GM12878 (cell line): ENCODE measurements around the gene ABHD2. TPM values are rescaled to one million over a fixed set of nuclear protein-coding genes. Genes with fewer than 3 reads are reported as not detected.

Experiments
- ATAC-seq: fragments of 200-7000 bp; cut with Tn5 transposase; 3 replicates; pipeline ENCODE4 v1.9.1; 2020; ENCODE audit warnings: mild to moderate bottlenecking, moderate library complexity
- BruUV-seq: library from RNA; stranded (reverse); fragments of 400-500 nt; replicated peaks from 2 replicates; lab custom pipeline; 2021; lab: Mats Ljungman, UMichigan
- CTCF ChIA-PET: fragments of 300-600 bp; sonication (Branson Sonifier 250); formaldehyde crosslinking; extraction: SDS; loops from one replicate; lab custom pipeline; 2021; ENCODE audit warnings: inconsistent platforms; lab: Yijun Ruan, JAX
- POLR2A ChIA-PET: fragments of 350-600 bp; formaldehyde crosslinking; extraction: SDS; loops from one replicate; lab custom pipeline; 2021; ENCODE audit warnings: inconsistent platforms; lab: Charles Lee
- RAD21 ChIA-PET: fragments of 300-600 bp; sonication (Branson Sonifier 250); formaldehyde crosslinking; loops from one replicate; lab custom pipeline; 2023; ENCODE audit warnings: antibody characterized with exemption; ENCODE audit not compliant: unreplicated experiment; lab: Charles Lee
- SMC1A ChIA-PET: fragments of 300-600 bp; sonication (Branson Sonifier 250); formaldehyde crosslinking; loops from one replicate; lab custom pipeline; 2023; ENCODE audit not compliant: unreplicated experiment, uncharacterized antibody; lab: Charles Lee
- DNase-seq: peaks from one replicate; pipeline ENCODE4 v3.0.0-alpha.2; 2011; ENCODE audit warnings: low read depth, low spot score
- FAIRE-seq: peaks from 3 replicates; lab custom pipeline; 2011; peaks lifted over from hg19 to GRCh38; lab: Jason Lieb, UNC
- H2AFZ ChIP-seq: 2 replicates; pipeline ENCODE4 v1.6.0; 2011; ENCODE audit warnings: low read depth, low read length, control low read depth; ENCODE audit not compliant: control insufficient read depth
- H3K27ac ChIP-seq: 2 replicates; pipeline ENCODE4 v1.5.1; 2011; ENCODE audit warnings: control low read depth; ENCODE audit not compliant: control insufficient read depth, insufficient read depth
- H3K27me3 ChIP-seq, 2 experiments: replicated peaks in 1 of 2; 2 replicates each; pipeline versions ENCODE4 v1.6.0 to v1.6.1; 2011; ENCODE audit warnings: low read length in 1 of 2; ENCODE audit not compliant: control insufficient read depth in 2 of 2, insufficient read depth in 2 of 2
- H3K36me3 ChIP-seq, 2 experiments: 2 replicates each; pipeline ENCODE4 v1.5.1; 2011; ENCODE audit warnings: low read length in 1 of 2; ENCODE audit not compliant: control insufficient read depth in 2 of 2, insufficient read depth in 2 of 2
- H3K4me1 ChIP-seq: 2 replicates; pipeline ENCODE4 v1.6.1; 2011; ENCODE audit warnings: mild to moderate bottlenecking, low read length, moderate library complexity, mixed read lengths; ENCODE audit not compliant: control insufficient read depth, insufficient read depth
- H3K4me2 ChIP-seq: 2 replicates; pipeline ENCODE4 v1.6.0; 2011; ENCODE audit warnings: control low read depth; ENCODE audit not compliant: control insufficient read depth, insufficient read depth
- H3K4me3 ChIP-seq: fragments of 200-600 bp; sonication (generic); 2 replicates; pipeline ENCODE4 v1.5.1; 2016
- H3K79me2 ChIP-seq: 2 replicates; pipeline ENCODE4 v1.6.0; 2011; ENCODE audit warnings: low read length; ENCODE audit not compliant: control insufficient read depth, insufficient read depth
- H3K9ac ChIP-seq: 2 replicates; pipeline ENCODE4 v1.8.0; 2011; ENCODE audit warnings: low read length, control low read depth, mixed read lengths; ENCODE audit not compliant: control insufficient read depth, insufficient read depth
- H3K9me3 ChIP-seq: replicated peaks from 3 replicates; pipeline ENCODE4 v1.5.1; 2011; ENCODE audit warnings: mild to moderate bottlenecking, low read length; ENCODE audit not compliant: control insufficient read depth, insufficient read depth
- H4K20me1 ChIP-seq: 2 replicates; pipeline ENCODE4 v1.6.0; 2011; ENCODE audit not compliant: control insufficient read depth, insufficient read depth
- CREM ChIP-seq: IDR thresholded peaks from 2 replicates; pipeline ENCODE4 v1.6.1; 2014; ENCODE audit warnings: antibody characterized with exemption, low read depth
- ETV6 ChIP-seq, 2 experiments: fragments of 450-650 bp in 1 of 2; IDR thresholded peaks in 1 of 2; conservative IDR thresholded peaks in 1 of 2; 2 replicates each; pipeline ENCODE4 v1.6.1; 2014; ENCODE audit warnings: antibody characterized with exemption in 1 of 2, borderline replicate concordance in 1 of 2, low read depth in 1 of 2, mild to moderate bottlenecking in 1 of 2, moderate library complexity in 1 of 2
- EZH2 ChIP-seq: IDR thresholded peaks from 2 replicates; pipeline ENCODE4 v1.6.1; 2012; ENCODE audit warnings: low read depth, mild to moderate bottlenecking, control low read depth, inconsistent platforms, low read length, borderline replicate concordance; ENCODE audit not compliant: control insufficient read depth
- GATAD2B ChIP-seq: fragments of 450-650 bp; conservative IDR thresholded peaks from 2 replicates; pipeline ENCODE4 v1.6.1; 2017; ENCODE audit warnings: low read depth, mild to moderate bottlenecking, moderate library complexity
- HDAC6 ChIP-seq: fragments of 200-600 bp; sonication (generic); IDR thresholded peaks from one replicate; pipeline ENCODE4 v1.8.0; 2017; ENCODE audit warnings: antibody characterized with exemption; ENCODE audit not compliant: unreplicated experiment
- IKZF1 ChIP-seq: fragments of 450-650 bp; conservative IDR thresholded peaks from 2 replicates; pipeline ENCODE4 v1.6.1; 2017; ENCODE audit warnings: antibody characterized with exemption, mild to moderate bottlenecking
- NBN ChIP-seq: fragments of 450-650 bp; IDR thresholded peaks from 2 replicates; pipeline ENCODE4 v1.6.1; 2016
- NR2F1 ChIP-seq: fragments of 450-650 bp; conservative IDR thresholded peaks from 2 replicates; pipeline ENCODE4 v1.6.1; 2017; ENCODE audit warnings: mild to moderate bottlenecking
- RELB ChIP-seq: fragments of 450-650 bp; IDR thresholded peaks from 2 replicates; pipeline ENCODE4 v1.6.1; 2017; ENCODE audit warnings: low read depth, mild to moderate bottlenecking, moderate library complexity
- SIX5 ChIP-seq: IDR thresholded peaks from 2 replicates; pipeline ENCODE4 v1.6.1; 2011; ENCODE audit warnings: mild to moderate bottlenecking, low read depth, low read length, moderate library complexity; ENCODE audit not compliant: severe bottlenecking
- SMC3 ChIP-seq: IDR thresholded peaks from 2 replicates; pipeline ENCODE4 v1.6.1; 2011; ENCODE audit warnings: low read length, improper control_type of control experiment, borderline replicate concordance
- SREBF2 ChIP-seq: IDR thresholded peaks from 2 replicates; pipeline ENCODE4 v1.6.1; 2012; ENCODE audit warnings: mild to moderate bottlenecking, low read length
- STAT3 ChIP-seq: IDR thresholded peaks from 2 replicates; pipeline ENCODE4 v1.6.1; 2011; ENCODE audit warnings: low read depth, low read length, improper control_type of control experiment
- TBL1XR1 ChIP-seq: IDR thresholded peaks from 2 replicates; pipeline ENCODE4 v1.6.1; 2012; ENCODE audit warnings: low read depth, low read length, improper control_type of control experiment
- TCF12 ChIP-seq: IDR thresholded peaks from 2 replicates; pipeline ENCODE4 v1.6.1; 2011; ENCODE audit warnings: low read depth, mild to moderate bottlenecking, low read length
- TCF7 ChIP-seq: IDR thresholded peaks from 2 replicates; pipeline ENCODE4 v1.6.1; 2014; ENCODE audit warnings: antibody characterized with exemption, borderline replicate concordance
- WGBS: methylation state at CpG from one replicate; pipeline ENCODE4 v1.1.6; 2016; ENCODE audit warnings: low lambda C conversion rate; ENCODE audit not compliant: insufficient replicate concordance, insufficient coverage; ENCODE audit errors: missing lambda C conversion rate; 5-methylcytosine and 5-hydroxymethylcytosine counted together
- in situ Hi-C: fragments of 300-500 bp; cut with MboI; formaldehyde crosslinking; loops from 9 replicates; pipeline ENCODE4 v1.14.3; 2018; ENCODE audit warnings: mixed read lengths
- intact Hi-C: fragments of 100-400 bp; cut with micrococcal nuclease; formaldehyde crosslinking; loops from one replicate; pipeline ENCODE4 v1.14.2; 2022; ENCODE audit not compliant: unreplicated experiment
- polyA plus RNA-seq, 11 experiments: library from polyadenylated mRNA; depleted of rRNA in 4 of 11; unstranded in 6 of 11; stranded (reverse) in 5 of 11; fragments of >200 nt; fragmentation: Nextera tagmentation in 4 of 11; fragmentation: Illumina TruSeq in 1 of 11; extraction: Ambion mirVana in 4 of 11; extraction: Trizol in 1 of 11; gene quantifications; 1 replicate in 1 of 11; 2 replicates in 10 of 11; pipeline versions ENCODE4 v1.2.1 to v1.2.3, GENCODE V29; 2011 to 2016; ENCODE audit warnings: inconsistent platforms in 2 of 11, missing spikeins in 2 of 11, low read depth in 1 of 11
- total RNA-seq, 4 experiments: library from RNA; depleted of rRNA in 3 of 4; stranded (reverse); fragments of >200 nt in 3 of 4; fragmentation: Illumina TruSeq in 1 of 4; extraction: Trizol in 1 of 4; gene quantifications; 2 replicates each; pipeline versions ENCODE4 v1.2.1 to v1.2.3, GENCODE V29; 2013 to 2021

Gene ABHD2
- total and polyA plus RNA-seq, 10 of the 15 experiments (the other 5 are each of a cell fraction or from before 2014, with no cell fraction given): 1.2 to 33.6 (median 20.4) TPM

GRCh38 chr15:89198196-89198595 lies 109.9 kb downstream of the ABHD2 start:
- Histone ChIP-seq H3K4me3 (no peak overlapping the region), H2AFZ (no peak overlapping the region), H4K20me1 (no peaks in the 10 kb centered on the region), H3K79me2 (no peaks in the 10 kb centered on the region), H3K4me1 (no peaks in the 10 kb centered on the region), H3K9ac (no peak overlapping the region), H3K4me2 (no peak overlapping the region), H3K9me3 (no peaks in the 10 kb centered on the region), H3K36me3 (peaks cover 0 to 5% of the 10 kb centered on the region in 2 experiments; a peak in 2 of 4 replicates)
- SMC1A ChIA-PET: interaction anchor here (1.1 to 1.3 kb wide), 2 partner anchors 26 to 141 kb away, joined by 3 read pairs; no protein-coding TSS in a partner anchor
- RAD21 ChIA-PET: no interaction called here
- no peak for ATAC-seq
- POLR2A ChIA-PET: no interaction called here
- no peak for DNase-seq
- CTCF ChIA-PET: interaction anchor here (0.9 to 8.1 kb wide), 3 partner anchors 9 to 20 kb away, joined by 3 to 47 read pairs (median 4); no protein-coding TSS in a partner anchor
- 73% methylated on average over 2 of the region's 2 CpGs for WGBS
- intact Hi-C loops: no loop called here
- in situ Hi-C loops: no loop called here
- no TSS peak for BruUV-seq
- TF ChIP-seq SMC3 (no peak), TCF7 (no peak), STAT3 (no peak), TCF12 (no peak), SREBF2 (no peak), SIX5 (no peak), NR2F1 (no peak), IKZF1 (no peak), TBL1XR1 (no peak), CREM (no peak), ETV6 (conservative IDR thresholded peaks at IDR 0.05 in 1 of 2, IDR thresholded peaks at IDR 0.05 in 1 of 2; ENCODE audit: borderline replicate concordance in 1 of 2, low read depth in 1 of 2) (no peak), EZH2 (no peak), RELB (no peak), NBN (no peak), GATAD2B (no peak), HDAC6 (no peak)
- TF ChIP-seq, all 136 proteins: peak for 0
- H3K27me3 ChIP-seq: no peaks in the 10 kb centered on the region
- H3K27ac ChIP-seq: no peak overlapping the region
- no peak for FAIRE-seq
